ENCODE results near the gene RPS3A.
"Not testable (repeated sequence)": the region's sequence is repeated elsewhere in the genome, so short reads cannot be mapped to it uniquely, and the experiment has no call there.

Gene RPS3A

GRCh38 chr4:151117371-151117962 is 18.0 kb downstream of the RPS3A start:
- DNase-seq: peak; percentile 24

- DNase-seq: no peak
These were observed 30.4 kb downstream of the RPS3A start for GRCh38 chr4:151129796-151130195.

GRCh38 chr4:151133311-151133710 is 33.9 kb downstream of the RPS3A start:
- no peak for DNase-seq

GRCh38 chr4:151136048-151136447 is 36.6 kb downstream of the RPS3A start:
- DNase-seq: not testable (repeated sequence)

GRCh38 chr4:151139814-151140213 is 40.4 kb downstream of the RPS3A start:
- no peak for DNase-seq

- DNase-seq: no peak
These were observed 43.3 kb downstream of the RPS3A start for GRCh38 chr4:151142758-151143157.

- DNase-seq: no peak
These were observed 43.7 kb downstream of the RPS3A start for GRCh38 chr4:151143162-151143561.

- no peak for DNase-seq
These were observed 44.4 kb downstream of the RPS3A start for GRCh38 chr4:151143811-151144210.

- no peak for DNase-seq
These were observed 45.1 kb downstream of the RPS3A start for GRCh38 chr4:151144329-151145072.

- DNase-seq: no peak
These were observed 47.6 kb downstream of the RPS3A start for GRCh38 chr4:151147000-151147399.

- DNase-seq: no peak
These were observed 48.8 kb downstream of the RPS3A start for GRCh38 chr4:151148261-151148660.

- no peak for DNase-seq
These were observed 51.6 kb downstream of the RPS3A start for GRCh38 chr4:151150821-151151580.

- DNase-seq: no peak
These were observed 52.6 kb downstream of the RPS3A start for GRCh38 chr4:151152028-151152427.

GRCh38 chr4:151153585-151153984 is 54.2 kb downstream of the RPS3A start:
- no peak for DNase-seq
